GM13977 (cell line): Measurements from ENCODE around the gene AP2A1.
A peak's percentile ranks its signal among the peaks of the same experiment; 100 is the strongest.
"Not testable (repeated sequence)": the region's sequence is repeated elsewhere in the genome, so short reads cannot be mapped to it uniquely, and the experiment has no call there.

Experiments used
- DNase-seq: peaks from one replicate; pipeline ENCODE4 v3.0.0; 2012; ENCODE audit warnings: low spot score
- in situ Hi-C: fragments of 300-500 bp; cut with MboI; formaldehyde crosslinking; loops from one replicate; pipeline ENCODE4 v1.12.0; 2022; ENCODE audit warnings: low sequenced_read_pairs, low pct_unique_long_range_greater_than_20kb, mixed read lengths, inconsistent platforms; ENCODE audit not compliant: unreplicated experiment
- TF ChIP-seq, protein P1 (sequence below): IDR thresholded peaks from 2 replicates; pipeline ENCODE4 v1.5.1; 2012; ENCODE audit warnings: mild to moderate bottlenecking, control low read depth; ENCODE audit not compliant: insufficient read depth; ENCODE audit errors: extremely low read depth, missing control alignments

AP2A1 gene

DNA sequence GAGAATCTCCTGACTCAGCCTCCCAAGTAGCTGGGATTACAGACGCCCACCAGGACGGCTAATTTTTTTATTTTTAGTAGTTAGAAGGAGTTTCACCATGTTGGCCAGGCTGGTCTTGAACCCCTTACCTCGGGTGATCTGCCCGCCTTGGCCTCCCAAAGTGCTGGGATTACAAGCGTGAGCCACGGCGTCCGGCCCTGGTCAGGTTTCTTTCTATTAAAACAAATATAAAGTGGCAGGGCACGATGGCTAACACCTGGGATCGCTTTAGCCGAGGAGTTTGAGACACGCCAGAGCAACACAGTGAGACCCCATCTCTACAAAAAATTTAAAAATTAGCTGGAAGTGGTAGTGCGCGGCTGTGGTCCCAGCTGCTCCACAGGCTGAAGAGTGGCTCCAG is 49.8 kb downstream of the AP2A1 start:
- DNase-seq, result no peak
- in situ Hi-C loops, result no loop called here
- TF ChIP-seq, protein P1, sequence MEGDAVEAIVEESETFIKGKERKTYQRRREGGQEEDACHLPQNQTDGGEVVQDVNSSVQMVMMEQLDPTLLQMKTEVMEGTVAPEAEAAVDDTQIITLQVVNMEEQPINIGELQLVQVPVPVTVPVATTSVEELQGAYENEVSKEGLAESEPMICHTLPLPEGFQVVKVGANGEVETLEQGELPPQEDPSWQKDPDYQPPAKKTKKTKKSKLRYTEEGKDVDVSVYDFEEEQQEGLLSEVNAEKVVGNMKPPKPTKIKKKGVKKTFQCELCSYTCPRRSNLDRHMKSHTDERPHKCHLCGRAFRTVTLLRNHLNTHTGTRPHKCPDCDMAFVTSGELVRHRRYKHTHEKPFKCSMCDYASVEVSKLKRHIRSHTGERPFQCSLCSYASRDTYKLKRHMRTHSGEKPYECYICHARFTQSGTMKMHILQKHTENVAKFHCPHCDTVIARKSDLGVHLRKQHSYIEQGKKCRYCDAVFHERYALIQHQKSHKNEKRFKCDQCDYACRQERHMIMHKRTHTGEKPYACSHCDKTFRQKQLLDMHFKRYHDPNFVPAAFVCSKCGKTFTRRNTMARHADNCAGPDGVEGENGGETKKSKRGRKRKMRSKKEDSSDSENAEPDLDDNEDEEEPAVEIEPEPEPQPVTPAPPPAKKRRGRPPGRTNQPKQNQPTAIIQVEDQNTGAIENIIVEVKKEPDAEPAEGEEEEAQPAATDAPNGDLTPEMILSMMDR, result no peak

DNA sequence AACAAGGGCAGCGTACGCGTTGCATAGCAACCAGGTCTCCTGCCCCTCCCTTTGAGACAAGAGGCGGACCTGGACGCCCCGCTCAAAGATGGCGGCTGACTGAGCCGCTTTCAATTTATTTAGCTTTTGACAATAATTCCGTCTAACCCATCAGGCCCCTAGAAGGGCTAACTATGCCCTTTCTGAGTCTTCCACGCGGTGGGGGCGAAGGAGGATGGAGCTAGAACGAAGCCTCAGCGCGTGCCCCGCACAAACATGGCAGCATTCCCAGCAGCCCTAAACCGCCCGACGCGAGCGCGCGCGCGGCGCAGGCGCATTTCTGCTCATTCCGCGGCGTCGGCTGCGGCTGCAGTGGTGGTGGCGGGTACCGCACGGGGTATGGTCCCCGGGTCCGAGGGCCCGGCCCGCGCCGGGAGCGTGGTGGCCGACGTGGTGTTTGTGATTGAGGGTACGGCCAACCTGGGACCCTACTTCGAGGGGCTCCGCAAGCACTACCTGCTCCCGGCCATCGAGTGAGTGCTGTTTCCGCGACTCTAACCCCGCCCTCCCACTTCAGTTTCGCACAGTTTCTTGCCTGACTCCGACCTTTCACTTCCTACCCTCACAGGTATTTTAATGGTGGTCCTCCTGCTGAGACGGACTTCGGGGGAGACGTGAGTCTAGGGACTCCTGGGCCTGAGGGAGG is 51.3 kb downstream of the AP2A1 start, which contains the start of gene MED25:
Gene MED25 (plus strand): TSS at position 326 of the 685 bp plus-strand sequence. CDS start 53 bp downstream, at position 379.
- TF ChIP-seq, protein P1, result no peak
- peak; percentile 94 for DNase-seq
- in situ Hi-C loops, result no loop called here

DNA sequence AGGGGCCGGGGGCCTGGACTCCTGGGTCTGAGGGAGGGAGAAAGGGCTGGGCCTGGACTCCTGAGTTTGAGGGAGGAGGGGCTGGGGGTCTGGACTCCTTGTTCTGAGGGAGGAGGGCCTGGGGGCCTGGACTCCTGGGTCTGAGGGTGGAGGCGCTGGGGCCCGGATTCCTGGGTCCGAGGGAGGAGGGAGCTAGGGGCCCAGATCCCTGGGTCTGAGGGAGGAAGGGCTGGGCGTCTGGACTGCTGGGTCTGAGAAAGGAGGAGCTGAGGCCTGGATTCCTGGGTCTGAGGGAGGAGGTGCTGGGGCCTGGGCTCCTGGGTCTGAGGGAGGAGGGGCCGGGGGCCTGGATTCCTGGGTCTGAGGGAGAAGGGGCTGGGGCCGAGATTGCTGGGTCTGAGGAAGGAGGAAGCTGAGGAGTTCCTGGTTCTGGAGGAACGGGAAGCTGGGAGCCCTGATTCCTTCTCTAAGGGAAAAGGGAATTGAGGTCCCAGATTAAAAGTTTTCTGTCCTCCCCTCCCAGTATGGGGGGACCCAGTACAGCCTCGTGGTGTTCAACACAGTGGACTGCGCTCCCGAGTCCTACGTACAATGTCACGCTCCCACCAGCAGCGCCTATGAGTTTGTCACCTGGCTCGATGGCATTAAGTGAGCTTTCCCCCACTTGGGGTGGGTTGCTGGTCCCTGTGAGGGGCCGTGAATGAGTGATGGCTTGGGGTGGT is 52.0 kb downstream of the AP2A1 start:
- in situ Hi-C loops, result no loop called here
- no peak for DNase-seq
- TF ChIP-seq, protein P1, result no peak

DNA sequence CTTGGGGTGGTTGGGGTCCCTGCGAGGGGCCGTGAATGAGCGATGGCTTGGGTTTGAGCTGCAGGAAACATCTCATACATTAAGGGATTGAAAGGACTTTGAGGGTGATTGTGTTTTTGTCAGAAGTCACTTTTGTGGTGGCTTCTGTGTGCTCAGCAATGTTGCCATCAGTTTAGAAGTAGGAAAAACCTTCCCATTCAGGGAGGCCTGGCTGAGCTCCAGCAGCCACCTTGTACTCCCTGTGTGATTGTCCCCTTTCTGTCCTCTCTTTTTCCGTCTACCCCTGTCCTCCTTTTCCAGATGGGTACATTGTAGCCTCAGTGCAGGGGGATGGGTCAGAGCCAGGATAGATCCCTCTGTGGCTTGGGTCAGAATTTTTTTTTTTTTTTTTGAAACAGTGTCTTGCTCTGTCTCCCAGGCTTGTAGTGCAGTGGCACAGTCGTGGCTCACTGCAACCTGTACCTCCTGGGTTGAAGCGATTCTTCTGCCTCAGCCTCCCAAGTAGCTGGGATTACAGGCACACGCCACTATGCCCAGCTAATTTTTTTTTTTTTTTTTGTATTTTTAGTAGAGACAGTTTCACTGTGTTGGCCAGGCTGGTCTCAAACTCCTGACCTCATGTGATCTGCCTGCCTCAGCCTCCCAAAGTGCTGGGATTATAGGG is 52.8 kb downstream of the AP2A1 start:
- in situ Hi-C loops, DNase-seq: not testable (repeated sequence)

DNA sequence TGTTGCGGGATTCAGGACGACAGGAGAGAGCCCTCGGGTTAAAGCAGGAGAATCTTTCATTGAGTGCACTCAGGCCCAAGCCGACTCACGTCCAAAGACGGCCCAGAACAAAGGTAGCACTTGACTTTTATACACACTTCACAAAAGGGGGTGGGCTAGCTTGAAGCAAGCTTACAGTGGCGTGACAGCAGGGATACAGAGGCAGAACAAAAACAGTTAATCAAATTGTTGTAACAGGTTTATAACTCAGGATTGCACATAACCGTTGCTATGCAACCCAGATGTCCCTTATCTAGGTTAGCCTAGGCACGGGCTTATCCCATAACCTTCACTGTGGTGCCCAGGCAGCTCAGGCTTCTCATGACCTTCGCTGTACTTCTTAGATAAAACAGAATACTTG is 53.3 kb downstream of the AP2A1 start:
- in situ Hi-C loops, result no loop called here
- TF ChIP-seq, protein P1, result no peak
- no peak for DNase-seq

DNA sequence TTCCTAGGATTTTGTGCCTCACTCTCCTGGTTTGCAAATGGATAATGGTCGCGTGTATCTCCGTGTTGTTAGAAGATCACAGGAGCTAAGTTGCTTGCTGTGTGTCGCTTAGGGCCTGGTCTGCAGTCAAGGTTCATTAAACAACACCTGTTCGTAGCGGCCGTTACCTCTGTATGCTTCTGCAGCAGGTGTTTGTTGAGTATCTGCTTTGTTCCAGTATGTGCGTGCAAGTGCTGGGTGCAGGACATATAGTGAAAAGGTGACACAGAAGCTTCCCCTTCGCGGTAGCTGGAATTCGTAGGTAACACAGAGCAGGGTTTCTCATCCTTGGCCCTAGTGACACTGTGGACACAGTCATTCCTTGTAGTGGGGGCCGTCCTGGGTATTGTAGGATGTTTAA is 56.7 kb downstream of the AP2A1 start:
- in situ Hi-C loops, result no loop called here
- TF ChIP-seq, protein P1, result no peak
- DNase-seq, result no peak

DNA sequence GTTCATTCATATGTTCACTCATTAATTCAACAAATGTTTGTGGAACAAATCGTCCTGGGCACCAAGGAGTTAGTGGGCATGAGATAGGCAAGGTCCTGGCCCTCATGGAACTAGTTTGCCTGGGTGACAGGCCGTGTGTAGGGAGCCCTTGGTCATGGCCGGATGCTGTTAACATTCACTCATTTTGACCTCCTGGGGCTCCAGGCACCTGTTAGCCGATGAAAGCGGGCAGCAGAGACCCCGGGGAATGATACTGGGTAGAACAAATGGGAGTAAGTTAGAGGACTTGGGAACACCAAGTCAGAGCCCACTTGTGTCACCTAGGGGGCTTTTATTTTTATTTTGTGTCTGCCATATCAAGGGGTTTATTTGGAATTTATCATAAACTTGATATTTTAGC is 57.9 kb downstream of the AP2A1 start:
- in situ Hi-C loops, result no loop called here
- no peak for DNase-seq
- TF ChIP-seq, protein P1, result no peak
